NCI-H1105 treated with DMSO at 0.1 percent for 48 hours (cell line): ENCODE measurements around the gene DQX1.
A peak's percentile ranks its signal among the peaks of the same experiment; 100 is the strongest.

Experiments used
- DNase-seq: peaks from one replicate; lab custom pipeline; 2025; lab: John Stamatoyannopoulos, UW

Gene DQX1

DNA sequence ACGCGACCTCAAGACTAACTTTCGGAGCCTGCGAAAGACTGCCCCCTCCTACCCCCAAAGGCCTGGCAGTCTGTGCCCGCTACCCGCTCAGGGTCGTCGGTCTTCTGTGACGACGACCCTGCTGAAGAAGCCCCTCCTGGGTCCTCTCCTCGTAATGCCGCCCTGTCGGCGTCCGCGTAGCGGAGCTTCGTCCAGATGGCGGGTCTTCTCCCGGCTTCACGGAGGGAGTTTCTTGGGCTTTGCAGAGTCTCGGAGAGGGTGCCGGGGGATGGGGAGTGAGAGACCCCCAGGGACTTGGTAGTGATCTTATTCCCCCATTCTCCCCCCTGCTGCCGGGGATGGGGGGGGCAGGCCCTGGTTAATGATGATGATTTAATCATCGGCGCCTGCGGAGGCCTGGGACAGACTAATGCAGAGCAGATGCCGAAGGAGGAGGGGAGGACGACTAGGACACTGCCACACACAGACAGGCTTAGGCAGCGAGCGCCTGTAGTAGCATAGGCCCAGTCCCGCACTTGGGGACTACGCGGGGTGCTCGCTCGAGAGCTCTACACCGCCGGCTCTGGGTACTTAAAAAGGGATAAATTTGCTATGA lies 18.0 kb downstream of the DQX1 start:
- DNase-seq, result peak; percentile 51

DNA sequence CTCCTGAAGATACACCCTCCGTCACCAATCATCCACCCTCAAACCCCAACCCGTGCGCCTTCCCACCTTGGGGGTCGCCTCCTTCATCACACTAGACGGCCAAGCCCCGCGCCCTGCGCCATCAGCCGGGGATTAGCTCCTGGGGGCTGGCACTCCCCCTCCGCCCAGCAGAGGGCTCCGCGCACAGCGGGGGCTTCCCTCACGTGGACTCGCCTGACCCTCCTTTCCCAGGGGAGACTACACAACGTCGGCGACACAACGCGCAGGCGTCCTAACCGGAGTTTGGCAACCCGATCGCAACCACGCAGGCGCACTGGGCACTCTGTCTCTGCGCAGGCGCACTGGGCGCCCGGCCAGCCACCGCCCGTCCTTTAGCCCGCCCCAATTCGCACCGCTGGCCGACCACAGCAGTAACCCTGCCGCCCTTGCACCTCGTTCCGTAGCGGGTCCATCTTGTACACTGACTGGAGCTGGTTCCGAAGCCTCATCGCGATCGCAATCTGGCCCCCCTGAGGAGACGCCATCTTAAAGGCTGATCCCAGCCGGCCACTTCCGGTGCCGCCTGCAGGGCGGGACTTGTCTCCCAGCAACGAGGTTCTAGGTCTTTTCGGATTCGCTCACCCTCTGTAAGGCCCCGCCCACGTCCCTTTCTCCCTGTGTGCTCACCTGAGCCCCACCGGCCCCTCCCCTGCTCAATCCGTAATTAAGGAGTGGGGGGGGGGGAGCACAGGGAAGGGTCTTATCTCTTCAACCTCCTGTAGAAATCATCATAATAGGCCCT lies 18.7 kb downstream of the DQX1 start, which contains the start of gene PCGF1:
Gene PCGF1, minus strand, starts transcription at position 551 of the 781 bp plus-strand sequence. Its CDS starts 27 bp downstream, at position 524.
- DNase-seq, result peak; percentile 95

DNA sequence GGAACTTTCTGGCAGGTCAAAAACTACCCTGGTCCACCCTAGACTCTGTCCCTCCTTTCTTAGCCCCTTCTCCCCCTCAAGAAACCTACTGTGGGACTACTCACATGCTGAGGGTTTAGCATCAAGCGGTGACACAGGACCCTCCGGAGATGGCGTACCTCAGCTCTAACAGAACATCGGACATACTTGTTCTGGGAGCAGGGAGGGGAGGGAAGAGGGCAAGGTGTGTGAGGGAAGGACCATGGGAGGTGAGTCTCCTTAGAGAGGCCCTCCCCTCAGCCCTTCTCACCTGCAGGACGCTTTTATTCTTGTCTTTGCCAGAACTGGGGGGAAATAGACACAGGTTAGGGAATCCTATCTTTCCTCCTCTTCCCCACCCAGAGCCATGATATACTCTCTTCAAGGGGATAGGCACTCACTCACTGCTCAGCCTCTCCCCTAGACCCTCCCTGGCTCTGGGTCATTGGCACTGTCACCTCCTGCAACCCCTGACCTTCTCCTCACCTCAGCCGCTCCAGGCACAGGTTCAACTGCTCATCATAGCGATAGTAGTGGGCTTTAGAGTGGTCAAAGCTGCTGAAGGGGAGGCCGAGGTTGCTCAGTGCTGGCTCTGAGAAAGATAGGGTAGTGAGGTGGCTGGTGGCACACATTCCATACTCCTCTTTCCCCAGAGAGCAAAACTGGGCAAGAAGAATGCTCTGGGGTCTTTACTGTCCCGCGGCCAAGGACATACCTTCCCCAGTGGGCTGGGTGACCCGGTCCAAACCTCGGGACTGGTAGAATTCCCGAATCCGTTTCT lies 20.4 kb downstream of the DQX1 start:
- no peak for DNase-seq

DNA sequence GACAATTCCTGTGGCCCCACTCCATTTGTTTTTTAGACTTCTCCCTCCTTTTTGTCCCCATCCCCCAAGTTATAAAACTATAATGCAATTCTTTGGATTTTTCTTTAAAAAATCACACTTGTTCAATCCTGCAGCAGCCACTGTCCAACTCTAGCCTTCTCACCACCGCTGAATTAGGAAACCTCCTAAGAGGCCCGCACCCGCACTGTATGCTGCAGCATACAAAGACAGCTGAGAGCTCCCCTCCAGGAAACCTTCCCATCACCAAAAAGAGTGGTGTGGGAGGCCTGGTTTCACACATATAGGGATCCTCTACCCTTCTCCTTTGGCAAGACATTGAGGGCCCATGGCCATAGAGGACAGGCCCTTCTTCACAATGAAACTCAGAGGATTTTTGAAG lies 21.4 kb downstream of the DQX1 start:
- DNase-seq, result no peak

DNA sequence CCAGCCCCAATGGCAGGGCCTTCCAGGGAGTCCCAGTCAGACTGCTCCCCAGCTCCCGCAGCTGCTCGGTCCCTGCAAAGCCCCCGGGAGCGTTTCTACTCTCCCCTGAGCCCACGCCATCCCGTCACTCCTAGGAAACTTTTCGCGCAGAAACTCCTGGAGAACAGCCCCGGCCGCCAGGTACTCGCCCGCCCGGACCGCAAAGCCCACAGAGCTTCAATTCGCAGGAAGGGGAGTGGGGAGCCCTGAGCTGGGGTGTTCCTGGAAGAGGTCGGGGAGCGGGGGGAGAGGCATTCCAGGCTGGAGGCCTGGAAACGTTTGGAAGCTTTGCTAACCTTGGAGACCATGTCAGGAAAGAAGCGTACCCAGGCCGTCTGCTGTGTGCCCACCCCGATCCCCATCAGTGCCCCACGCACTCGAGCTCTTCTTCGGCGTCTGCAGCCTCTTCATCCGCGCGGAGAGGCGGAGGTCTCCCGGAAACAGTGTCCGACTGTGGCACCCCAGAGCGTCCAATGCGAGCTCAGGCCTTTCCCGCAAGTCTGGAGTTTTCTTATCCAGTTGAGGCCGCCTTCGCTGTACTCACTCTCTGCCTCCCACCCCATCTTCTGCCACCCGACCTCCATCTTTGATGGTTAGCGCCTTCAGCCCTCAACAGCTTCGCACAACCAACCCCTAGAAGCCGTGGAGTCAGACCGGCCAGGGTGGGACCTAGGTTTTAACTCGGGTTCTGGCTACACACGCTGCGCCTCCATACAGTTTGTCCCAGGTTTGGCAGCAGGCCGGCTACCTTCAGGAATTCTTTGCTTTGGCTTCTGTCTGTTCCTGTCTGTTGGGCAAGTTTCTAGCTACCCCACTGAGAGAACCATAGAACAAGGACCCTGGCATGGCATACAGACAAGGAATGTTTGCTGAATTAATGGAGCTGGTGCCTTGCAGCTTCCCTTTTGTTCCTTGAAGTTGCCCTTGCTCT lies 22.2 kb downstream of the DQX1 start:
- no peak for DNase-seq

DNA sequence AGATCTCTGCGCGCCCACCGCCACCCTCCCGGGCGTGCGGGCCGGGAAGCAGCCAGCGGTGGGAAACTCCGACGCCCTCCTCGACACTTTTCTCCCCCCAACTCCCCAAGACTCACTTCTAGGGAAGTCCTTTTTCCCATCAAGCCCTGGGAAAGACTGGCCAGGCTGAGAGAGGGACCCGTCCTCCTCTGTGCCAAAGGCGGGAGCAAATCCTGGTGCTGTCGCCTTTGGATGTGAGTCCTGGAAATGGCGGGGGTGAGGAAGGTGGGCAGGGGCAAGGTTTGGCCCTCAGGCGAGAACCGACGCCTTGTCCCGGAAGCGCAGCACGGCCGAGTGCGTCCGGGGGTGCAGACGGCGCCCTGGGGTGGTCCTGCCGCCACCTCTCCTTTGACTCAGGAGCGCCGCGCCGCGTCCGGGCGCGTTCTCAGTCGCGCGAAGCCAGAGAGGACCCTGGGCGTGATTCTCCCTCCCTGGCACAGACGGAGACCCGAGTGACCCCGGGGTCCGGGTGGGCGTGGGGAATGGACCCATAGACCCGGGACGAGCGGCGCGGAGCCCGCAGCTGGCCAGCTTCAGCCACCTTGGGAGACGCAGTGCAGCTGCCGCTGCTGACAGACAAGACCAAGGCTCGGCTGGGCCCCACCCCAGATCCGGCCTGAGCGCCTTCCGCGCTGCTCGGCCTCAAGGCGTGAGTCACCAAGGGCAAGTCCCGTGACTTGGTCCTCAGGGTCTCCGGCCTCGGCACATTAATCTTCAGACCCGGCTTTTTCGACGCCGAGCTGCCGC lies 23.1 kb downstream of the DQX1 start:
- no peak for DNase-seq

DNA sequence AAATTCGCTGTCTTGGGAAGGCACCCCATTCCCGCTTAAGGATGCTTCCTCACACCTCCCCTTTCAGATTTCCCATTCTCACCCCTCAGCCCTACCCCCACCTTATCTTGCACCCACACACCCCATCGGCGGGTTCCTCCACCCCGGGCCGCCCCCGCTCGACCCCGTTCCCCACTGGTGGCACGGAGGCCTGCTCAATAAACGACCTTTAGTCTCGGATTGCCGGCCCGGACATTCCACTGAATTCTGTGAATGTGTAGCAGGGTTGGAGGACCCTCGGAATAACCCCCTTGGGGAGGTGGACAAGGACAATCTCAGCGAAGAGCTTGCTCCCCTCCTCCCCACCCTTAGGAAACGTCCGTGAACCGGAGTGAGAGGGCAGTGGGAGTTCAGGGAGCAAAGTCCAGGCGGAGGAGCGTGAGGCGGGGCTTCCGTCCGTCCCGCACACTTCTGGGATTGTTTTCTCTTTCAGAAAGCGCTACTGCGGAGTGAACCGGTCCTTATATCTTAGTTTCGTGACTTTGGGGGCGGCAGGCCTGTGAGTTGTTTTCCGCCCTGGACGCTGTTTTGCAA lies 23.8 kb downstream of the DQX1 start:
- DNase-seq, result no peak

DNA sequence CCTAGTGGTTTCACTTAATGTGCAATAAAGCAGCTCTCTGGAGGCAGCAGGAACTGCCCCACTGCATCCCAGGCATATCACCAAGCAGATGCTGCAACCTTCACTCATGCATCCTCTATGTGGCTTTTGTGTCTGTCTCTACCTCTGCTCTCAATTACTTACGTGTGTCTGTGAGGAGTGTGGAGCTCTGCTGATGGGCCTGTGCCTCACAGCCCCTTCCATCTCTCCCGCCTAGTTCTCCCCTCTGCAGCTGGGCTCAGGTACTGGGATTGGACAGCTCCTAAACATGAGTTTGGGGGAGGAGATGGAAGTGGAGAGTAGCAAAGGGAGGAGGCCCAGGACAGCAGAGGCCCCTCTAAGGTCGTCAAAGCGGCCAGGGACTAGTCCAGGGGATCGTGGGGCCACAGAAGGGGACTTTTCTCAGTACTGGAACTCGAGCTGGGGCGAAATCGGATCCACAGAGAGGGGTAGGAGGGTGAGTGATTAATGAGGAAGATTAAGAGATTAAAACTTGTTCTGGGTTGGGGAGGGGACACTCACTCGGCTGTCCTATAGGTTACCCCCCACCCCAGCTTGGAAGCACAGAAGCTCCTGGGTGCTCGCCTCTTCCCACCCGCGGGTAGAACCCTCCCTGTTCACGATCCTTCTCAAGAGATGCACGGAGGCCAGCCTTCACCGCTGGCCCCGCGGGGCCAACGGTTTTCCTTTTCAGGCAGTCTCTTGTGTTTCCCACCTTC lies 24.5 kb downstream of the DQX1 start:
- DNase-seq, result no peak

DNA sequence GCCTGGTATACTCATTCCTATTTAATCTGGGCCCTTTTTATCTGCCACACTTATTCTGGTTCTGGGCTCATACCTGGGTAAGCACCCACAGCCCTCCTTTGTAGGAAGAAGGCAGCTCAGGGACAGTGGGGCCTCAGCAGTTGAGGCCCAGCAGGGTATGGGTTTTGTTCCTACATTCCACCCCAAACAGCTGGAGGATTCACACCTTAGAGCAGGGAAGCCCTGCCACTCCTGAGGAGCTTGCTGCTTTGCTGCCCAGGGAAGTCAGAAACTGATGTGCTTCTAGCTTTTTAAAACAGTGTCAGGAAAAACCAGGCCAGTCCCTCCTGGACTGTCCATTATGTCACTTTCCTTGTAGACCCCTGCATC lies 25.5 kb downstream of the DQX1 start:
- DNase-seq, result no peak

DNA sequence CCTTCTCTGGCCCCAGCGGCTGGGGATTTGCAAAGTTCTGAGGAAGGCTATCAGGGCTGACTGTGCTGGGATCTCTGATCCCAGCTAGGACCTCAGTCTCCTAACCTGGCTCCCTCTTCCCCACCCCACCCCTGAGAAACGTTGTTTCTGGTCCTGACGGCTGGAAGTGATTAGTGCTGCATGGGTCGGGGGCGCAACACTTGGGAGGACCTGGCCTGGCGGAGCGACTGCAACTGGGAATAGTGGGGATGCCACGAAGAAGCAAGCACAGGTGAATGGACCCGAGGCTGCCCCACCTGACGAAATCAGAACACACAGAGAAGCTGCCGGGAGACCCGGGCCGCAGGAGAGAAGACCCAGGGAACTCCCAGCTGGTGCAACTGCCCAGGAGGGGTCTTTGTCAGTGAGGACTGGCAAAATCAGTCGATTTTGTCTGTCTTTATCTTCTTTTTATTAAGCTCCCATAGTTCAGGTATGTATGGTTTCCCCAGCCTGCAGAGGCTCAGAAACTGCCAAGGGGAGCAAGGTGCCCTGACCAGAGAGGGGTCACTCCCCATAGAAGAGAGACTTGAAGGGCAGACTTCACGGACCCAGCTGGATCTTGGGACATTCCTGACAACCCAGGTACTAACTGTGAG lies 26.0 kb downstream of the DQX1 start:
- DNase-seq, result no peak

DNA sequence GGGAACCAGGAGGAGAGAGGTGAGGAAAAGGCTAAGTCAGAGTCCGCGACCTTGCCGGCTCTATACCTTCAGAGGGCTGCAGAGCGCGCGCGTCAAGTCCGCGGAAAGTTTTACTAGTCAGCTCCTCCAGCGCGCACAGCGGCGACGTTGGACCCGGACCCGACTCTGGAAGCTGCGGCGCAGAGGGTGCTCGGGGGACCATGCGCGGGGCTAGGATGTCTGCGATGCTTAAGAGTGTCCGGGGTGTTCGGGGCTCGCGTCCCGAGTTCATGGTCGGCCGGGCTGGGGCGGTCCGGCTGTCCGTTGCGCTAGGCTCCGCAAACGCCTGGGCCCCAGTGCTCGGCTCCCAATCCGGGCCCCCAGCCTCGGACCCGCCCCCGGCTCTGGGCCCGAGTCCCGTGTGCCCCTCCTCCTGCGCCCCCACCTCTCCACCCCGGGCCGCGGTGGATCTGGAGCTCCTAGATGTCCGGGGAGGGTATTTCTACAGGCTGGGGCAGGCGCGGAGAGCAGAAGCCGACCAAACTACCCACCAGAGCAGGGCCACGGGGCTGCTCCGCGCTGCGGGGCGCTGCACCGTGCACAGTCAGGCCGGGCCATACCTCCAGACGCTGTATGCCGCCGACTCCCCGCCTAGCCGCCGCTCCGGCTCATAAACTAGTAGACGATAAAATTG lies 26.6 kb downstream of the DQX1 start, which contains the start of gene LBX2:
Gene LBX2, minus strand, starts transcription at position 337 of the 673 bp plus-strand sequence. Its CDS starts 66 bp downstream, at position 271.
- no peak for DNase-seq

DNA sequence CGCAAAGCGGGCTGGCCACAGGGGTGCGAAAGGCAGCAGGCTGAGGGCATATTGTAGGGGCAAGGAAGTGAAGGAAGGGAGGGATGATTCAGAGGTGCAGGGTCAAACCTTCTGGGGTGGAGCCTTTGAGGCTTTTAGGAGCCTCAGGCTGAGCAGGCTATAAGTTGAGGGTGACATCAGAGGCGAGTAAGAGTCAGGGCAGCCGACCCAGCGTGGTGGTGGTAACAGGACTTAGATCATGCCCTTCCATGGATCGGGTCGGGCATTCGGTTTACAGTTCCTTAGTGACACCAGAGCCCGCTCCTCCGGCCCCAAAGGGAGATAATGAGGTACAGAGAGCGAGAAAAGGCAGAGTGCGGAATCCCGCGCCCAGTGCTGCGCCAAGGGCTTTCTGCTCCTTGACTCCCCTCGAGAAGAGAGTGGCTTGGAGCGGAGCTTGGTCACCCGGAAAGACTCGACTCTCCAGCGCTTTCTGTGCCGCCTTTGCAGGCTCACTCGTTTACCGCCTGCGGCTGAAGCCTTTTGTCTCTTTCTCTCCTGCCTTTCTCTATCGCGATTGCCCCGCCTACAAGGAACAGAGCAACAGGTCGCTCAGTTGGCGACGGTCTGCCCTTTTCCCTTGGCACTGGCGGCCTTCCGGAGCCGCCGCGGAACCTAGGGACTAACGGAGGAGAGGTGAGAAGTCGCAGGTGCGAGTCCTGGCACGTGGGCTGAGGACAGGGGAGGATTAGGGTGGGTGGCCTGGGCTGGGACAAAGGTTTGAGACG lies 27.3 kb downstream of the DQX1 start:
- DNase-seq, result no peak

DNA sequence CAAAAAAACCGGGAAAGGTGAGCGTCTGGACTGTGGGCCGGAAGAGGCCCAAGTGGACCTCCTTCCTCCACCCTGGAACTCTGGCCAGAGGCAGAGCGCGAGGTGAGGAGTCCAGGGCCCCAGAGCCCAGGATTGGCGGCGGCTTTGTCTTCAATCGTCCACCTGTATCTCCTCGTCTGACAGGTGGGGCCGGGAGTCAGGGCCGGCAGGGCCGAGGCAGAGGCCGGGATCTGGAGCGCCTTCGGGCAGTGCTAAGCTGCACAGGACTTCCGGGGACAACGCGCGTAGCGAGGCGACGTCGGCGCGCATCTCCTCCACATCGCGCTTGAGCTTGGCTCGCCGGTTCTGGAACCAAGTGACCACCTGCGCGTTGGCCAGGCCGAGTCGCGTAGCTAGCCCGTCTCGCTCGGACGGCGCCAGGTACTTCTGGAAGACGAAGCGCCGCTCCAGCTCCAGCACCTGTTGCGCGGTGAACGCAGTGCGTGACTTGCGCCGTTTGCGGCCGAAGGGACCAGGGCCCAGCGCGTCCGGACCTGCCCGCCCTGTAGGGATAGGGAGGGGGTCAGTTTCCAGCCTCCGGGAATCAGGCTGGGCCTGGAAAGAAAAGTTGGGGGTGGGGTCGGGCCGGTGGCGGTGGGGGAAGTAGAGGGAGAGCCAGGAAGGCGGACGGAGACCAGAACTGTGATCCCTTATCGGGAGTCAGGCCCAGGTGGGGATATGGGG lies 28.1 kb downstream of the DQX1 start:
- DNase-seq, result no peak

DNA sequence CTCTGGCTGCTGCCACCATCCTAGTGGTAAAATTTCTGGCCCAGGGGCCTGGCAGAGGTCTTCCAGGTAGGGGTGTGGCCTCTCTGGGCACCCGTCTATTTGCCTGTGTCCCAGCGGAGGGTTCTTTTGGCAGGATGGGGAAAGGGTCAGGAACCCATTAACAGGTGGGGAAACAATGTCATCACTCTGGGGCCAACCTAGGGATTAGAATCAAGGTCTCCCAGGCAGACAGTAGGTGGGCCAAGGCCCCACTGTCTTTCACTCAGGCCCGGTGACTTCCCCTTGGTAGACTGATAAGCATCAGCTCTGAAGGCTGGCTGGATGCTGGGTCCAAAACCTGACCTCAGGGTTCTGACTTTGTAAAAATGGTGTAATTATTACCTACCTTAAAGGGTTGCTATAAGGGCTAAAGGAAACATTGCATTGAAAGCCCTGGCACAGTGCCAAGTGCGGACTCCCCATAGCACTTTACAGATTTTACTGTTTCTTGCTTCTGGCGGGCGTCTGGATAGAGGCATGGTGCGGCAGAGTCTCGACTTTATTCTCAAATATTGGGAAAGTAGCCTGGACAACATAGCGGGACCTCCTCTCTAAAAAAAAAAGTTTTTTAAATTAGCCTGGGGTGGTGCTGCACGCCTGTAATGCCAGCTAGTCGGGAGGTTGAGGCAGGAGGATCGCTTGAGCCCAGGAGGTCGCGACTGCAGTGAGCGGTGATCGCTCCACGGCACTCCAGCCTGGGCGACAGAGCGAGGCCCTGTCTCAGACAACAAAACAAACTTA lies 28.8 kb downstream of the DQX1 start:
- no peak for DNase-seq

DNA sequence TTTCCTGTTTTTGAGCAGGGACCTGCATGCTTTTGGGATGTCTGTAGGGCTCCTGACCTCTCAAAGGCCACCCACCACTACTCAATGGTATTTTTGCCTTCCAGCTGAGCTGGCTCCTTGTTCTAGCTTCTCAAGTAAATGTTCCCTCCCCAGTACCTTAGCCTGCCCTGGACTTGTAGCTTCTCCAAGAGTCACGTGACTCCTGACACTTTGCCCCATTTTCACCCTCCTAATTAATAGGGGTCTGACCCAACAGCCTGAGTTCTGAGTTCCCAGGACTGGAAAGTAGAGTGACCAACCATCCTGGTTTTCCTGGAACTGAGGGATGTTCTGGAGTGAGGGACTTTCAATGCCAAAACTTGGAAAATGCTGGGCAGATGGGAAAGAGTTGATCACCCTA lies 30.6 kb downstream of the DQX1 start:
- no peak for DNase-seq

DNA sequence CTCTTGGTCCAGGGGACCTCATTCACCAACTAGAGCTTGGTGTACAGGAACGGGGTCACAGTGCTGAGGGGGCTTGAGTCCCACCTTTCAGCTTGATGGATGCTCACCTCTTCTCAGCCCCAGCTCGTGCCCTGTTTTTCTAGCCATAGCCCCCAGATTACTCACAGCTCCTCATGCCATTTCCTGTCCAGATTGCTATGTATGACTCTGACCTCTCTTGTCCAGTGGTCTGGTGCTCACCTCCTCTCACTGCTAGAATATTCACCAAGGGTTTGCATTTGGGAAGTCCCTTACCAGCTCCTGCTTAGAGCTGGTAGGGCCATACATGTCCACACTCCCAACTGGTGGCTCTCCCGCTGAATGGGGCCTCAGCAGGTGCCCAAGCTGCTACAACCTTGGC lies 32.5 kb downstream of the DQX1 start:
- DNase-seq, result no peak
